H1 (cell line): Measurements from ENCODE around the gene DLX4. TPM values are rescaled to one million over a fixed set of nuclear protein-coding genes. Genes with fewer than 3 reads are reported as not detected.

Source experiments
- CTCF ChIA-PET: fragments of 300-600 bp; sonication (Branson Sonifier 250); formaldehyde crosslinking; loops from one replicate; lab custom pipeline; 2021; ENCODE audit not compliant: partially characterized antibody; lab: Charles Lee
- POLR2A ChIA-PET: fragments of 300-600 bp; sonication (Branson Sonifier 250); formaldehyde crosslinking; loops from one replicate; lab custom pipeline; 2021; ENCODE audit warnings: inconsistent platforms; ENCODE audit not compliant: partially characterized antibody; lab: Charles Lee
- DNase-seq, 2 experiments: peaks; one replicate each; pipeline versions ENCODE4 v3.0.0 to v3.0.0-alpha.2; 2010 to 2022; ENCODE audit warnings: low spot score in 2 of 2, low read depth in 1 of 2, mixed read lengths in 1 of 2
- FAIRE-seq: peaks from 2 replicates; lab custom pipeline; 2011; peaks lifted over from hg19 to GRCh38; lab: Jason Lieb, UNC
- H2AFZ ChIP-seq: 2 replicates; pipeline ENCODE4 v1.8.1; 2012; ENCODE audit warnings: low read length, inconsistent platforms
- H2AK5ac ChIP-seq: 2 replicates; pipeline ENCODE4 v1.6.1; 2013; ENCODE audit warnings: low read depth, low read length
- H2BK120ac ChIP-seq: replicated peaks from 2 replicates; pipeline ENCODE3; 2013; ENCODE audit warnings: low read depth, low read length, inconsistent platforms
- H2BK12ac ChIP-seq: 2 replicates; pipeline ENCODE4 v1.6.1; 2013; ENCODE audit warnings: low read depth, low read length
- H2BK15ac ChIP-seq: 2 replicates; pipeline ENCODE4 v1.6.1; 2013; ENCODE audit warnings: low read length
- H2BK20ac ChIP-seq: 2 replicates; pipeline ENCODE4 v1.6.1; 2013; ENCODE audit warnings: low read length
- H2BK5ac ChIP-seq: 2 replicates; pipeline ENCODE4 v1.6.1; 2013; ENCODE audit warnings: low read depth, low read length
- H3K14ac ChIP-seq: 2 replicates; pipeline ENCODE4 v1.6.1; 2013; ENCODE audit warnings: inconsistent platforms; ENCODE audit not compliant: insufficient read length
- H3K18ac ChIP-seq: 2 replicates; pipeline ENCODE4 v1.6.1; 2013; ENCODE audit warnings: low read length; ENCODE audit errors: extremely low read depth
- H3K23ac ChIP-seq: 2 replicates; pipeline ENCODE4 v1.6.1; 2013; ENCODE audit warnings: inconsistent platforms; ENCODE audit not compliant: insufficient read length
- H3K23me2 ChIP-seq: 2 replicates; pipeline ENCODE4 v1.6.1; 2013; ENCODE audit warnings: low read depth, low read length
- H3K27ac ChIP-seq: 2 replicates; pipeline ENCODE4 v1.6.1; 2011; ENCODE audit warnings: low read depth, low read length, inconsistent platforms
- H3K27me3 ChIP-seq, 4 experiments: replicated peaks in 1 of 4; 1 replicate in 1 of 4; 2 replicates in 3 of 4; pipeline versions ENCODE4 v1.6.1 to v1.8.1; 2011 to 2013; ENCODE audit warnings: low read length in 3 of 4, mild to moderate bottlenecking in 3 of 4, inconsistent platforms in 2 of 4, mixed read lengths in 2 of 4, moderate library complexity in 1 of 4; ENCODE audit not compliant: control insufficient read depth in 3 of 4, insufficient read depth in 3 of 4; ENCODE audit errors: extremely low read depth in 1 of 4
- H3K36me3 ChIP-seq, 4 experiments: 2 replicates each; pipeline versions ENCODE4 v1.6.1 to v1.8.1; 2011 to 2013; ENCODE audit warnings: mild to moderate bottlenecking in 4 of 4, low read length in 3 of 4, moderate library complexity in 2 of 4, control low read depth in 1 of 4, inconsistent platforms in 1 of 4; ENCODE audit not compliant: insufficient read depth in 4 of 4, control insufficient read depth in 2 of 4
- H3K4ac ChIP-seq: replicated peaks from 2 replicates; pipeline ENCODE3; 2013; ENCODE audit warnings: low read length, low read depth, mixed read lengths, inconsistent platforms; ENCODE audit not compliant: insufficient read length
- H3K4me1 ChIP-seq, 4 experiments: replicated peaks in 1 of 4; 1 replicate in 1 of 4; 2 replicates in 3 of 4; pipeline versions ENCODE4 v1.6.1 to v1.8.1; 2011 to 2013; ENCODE audit warnings: low read length in 3 of 4, inconsistent platforms in 2 of 4, mixed read lengths in 1 of 4; ENCODE audit not compliant: insufficient read depth in 4 of 4, control insufficient read depth in 3 of 4
- H3K4me2 ChIP-seq, 2 experiments: 2 replicates each; pipeline versions ENCODE4 v1.6.1 to v1.8.1; 2011 to 2013; ENCODE audit warnings: low read depth in 2 of 2, low read length in 2 of 2, control low read depth in 1 of 2, inconsistent platforms in 1 of 2, mild to moderate bottlenecking in 1 of 2; ENCODE audit not compliant: insufficient read depth in 1 of 2
- H3K4me3 ChIP-seq, 4 experiments: fragments of 200-600, 300-600 bp in 1 of 4; sonication (generic), shearing (Covaris generic), sonication (Bioruptor Twin) in 1 of 4; 2 replicates each; pipeline versions ENCODE4 v1.5.1 to v1.8.1; 2011 to 2016; ENCODE audit warnings: low read length in 4 of 4, low read depth in 3 of 4, control low read depth in 2 of 4, inconsistent platforms in 2 of 4, mild to moderate bottlenecking in 2 of 4, mixed read lengths in 1 of 4, moderate library complexity in 1 of 4; ENCODE audit not compliant: insufficient read depth in 2 of 4; ENCODE audit errors: extremely low read depth in 1 of 4
- H3K56ac ChIP-seq: replicated peaks from 2 replicates; pipeline ENCODE3; 2013; ENCODE audit warnings: low read depth, mild to moderate bottlenecking, mixed read lengths, low read length, inconsistent platforms; ENCODE audit not compliant: insufficient read length
- H3K79me1 ChIP-seq: 2 replicates; pipeline ENCODE4 v1.6.1; 2013; ENCODE audit warnings: low read depth, low read length, control low read depth
- H3K79me2 ChIP-seq, 2 experiments: 2 replicates each; pipeline versions ENCODE4 v1.6.1 to v1.8.1; 2012 to 2013; ENCODE audit warnings: low read length in 2 of 2, mild to moderate bottlenecking in 2 of 2, inconsistent platforms in 1 of 2; ENCODE audit not compliant: insufficient read depth in 2 of 2, control insufficient read depth in 1 of 2
- H3K9ac ChIP-seq, 4 experiments: replicated peaks in 1 of 4; 1 replicate in 1 of 4; 2 replicates in 3 of 4; pipeline versions ENCODE4 v1.6.1 to v1.8.1; 2011 to 2013; ENCODE audit warnings: low read depth in 3 of 4, low read length in 3 of 4, control low read depth in 2 of 4, mild to moderate bottlenecking in 2 of 4, moderate library complexity in 2 of 4, inconsistent platforms in 1 of 4; ENCODE audit errors: extremely low read depth in 1 of 4
- H3K9me3 ChIP-seq, 2 experiments: 2 replicates each; pipeline versions ENCODE4 v1.6.1 to v1.8.1; 2012 to 2013; ENCODE audit warnings: mild to moderate bottlenecking in 2 of 2, moderate library complexity in 2 of 2, control low read depth in 1 of 2, inconsistent platforms in 1 of 2, low read depth in 1 of 2, low read length in 1 of 2, mixed read lengths in 1 of 2; ENCODE audit not compliant: insufficient read depth in 2 of 2
- H4K20me1 ChIP-seq, 2 experiments: replicated peaks in 1 of 2; 2 replicates each; pipeline versions ENCODE3 to v1.8.1; 2011 to 2013; ENCODE audit warnings: inconsistent platforms in 2 of 2, low read length in 2 of 2, mild to moderate bottlenecking in 1 of 2; ENCODE audit not compliant: insufficient read depth in 2 of 2, control insufficient read depth in 1 of 2
- H4K5ac ChIP-seq: 2 replicates; pipeline ENCODE4 v1.6.1; 2013; ENCODE audit warnings: low read length, low read depth, mixed read lengths, inconsistent platforms; ENCODE audit not compliant: insufficient read length
- H4K8ac ChIP-seq: 2 replicates; pipeline ENCODE4 v1.8.0; 2013; ENCODE audit warnings: mild to moderate bottlenecking, moderate library complexity, low read length, inconsistent platforms; ENCODE audit not compliant: insufficient read depth; ENCODE audit errors: extremely low read depth
- H4K91ac ChIP-seq: replicated peaks from 2 replicates; pipeline ENCODE3; 2013; ENCODE audit warnings: low read length, mixed read lengths, inconsistent platforms; ENCODE audit not compliant: insufficient read length
- WGBS, 2 experiments: shearing (Covaris generic) in 1 of 2; methylation state at CpG; one replicate each; pipeline versions ENCODE4 v1.1.6 to v1.1.7; 2013 to 2015; ENCODE audit warnings: low lambda C conversion rate in 2 of 2, mixed read lengths in 2 of 2, inconsistent platforms in 1 of 2, low coverage in 1 of 2, missing lambda C conversion rate in 1 of 2; ENCODE audit not compliant: insufficient replicate concordance in 2 of 2, insufficient coverage in 1 of 2, insufficient read length in 1 of 2; ENCODE audit errors: extremely low coverage in 1 of 2, missing lambda C conversion rate in 1 of 2; 5-methylcytosine and 5-hydroxymethylcytosine counted together
- polyA plus RNA-seq, 7 experiments: library from polyadenylated mRNA; depleted of rRNA in 3 of 7; stranded (reverse) in 5 of 7; unstranded in 2 of 7; fragments of >200 nt in 5 of 7; fragments of 200-250 nt in 2 of 7; gene quantifications; 1 replicate in 5 of 7; 2 replicates in 1 of 7; 4 replicates in 1 of 7; pipeline versions ENCODE4 v1.2.1 to v1.2.3, GENCODE V29; 2011 to 2013; ENCODE audit warnings: missing spikeins in 2 of 7, mixed read lengths in 2 of 7
- total RNA-seq: library from RNA; stranded (reverse); fragmentation: NEBNext Ultra II Directional; extraction: Animal tissue kit (Norgen Biotek cat#: 25700); gene quantifications from 2 replicates; pipeline ENCODE4 v1.2.1, GENCODE V29; 2021
- TF ChIP-seq, protein P1 (sequence below): IDR thresholded peaks from 2 replicates; pipeline ENCODE4 v1.6.1; 2012; ENCODE audit warnings: inconsistent platforms

Gene DLX4
- total and polyA plus RNA-seq, 2 of the 8 experiments (the other 6 are each of a cell fraction or from before 2014, with no cell fraction given), result 0.67 to 0.80 TPM

DNA sequence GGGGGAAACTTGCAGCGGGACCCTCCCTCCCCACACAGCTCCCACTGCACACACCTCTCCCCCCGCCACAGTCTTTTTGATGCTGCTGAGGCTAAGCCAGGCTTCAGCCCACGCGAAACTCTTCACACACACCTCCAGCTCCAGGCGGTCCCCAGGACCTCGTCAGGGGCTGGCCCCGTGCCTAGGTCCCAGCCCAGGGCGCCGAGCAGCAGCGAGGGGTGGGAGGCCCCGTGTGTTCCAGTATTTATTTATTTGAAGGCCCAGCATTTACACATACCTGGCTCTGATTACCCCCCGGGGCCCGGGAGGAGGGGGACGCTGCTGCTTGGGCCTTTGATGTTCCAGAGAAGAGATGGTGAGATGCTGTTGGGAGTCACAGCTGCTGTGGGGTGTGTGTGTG is 44.9 kb upstream of the DLX4 start:
- DNase-seq (no peak), FAIRE-seq (no peak)
- Histone ChIP-seq H4K91ac (no peak overlapping the region), H2BK20ac (no peak overlapping the region), H2BK15ac (no peak overlapping the region), H4K20me1 (peaks cover 0 to 2% of the 10 kb centered on the region in 2 experiments), H3K4ac (no peak overlapping the region), H3K4me2 (no peak overlapping the region), H3K23ac (no peak overlapping the region), H4K8ac (no peak overlapping the region), H2BK12ac (no peak overlapping the region), H3K27ac (no peak overlapping the region), H4K5ac (no peak overlapping the region), H2BK5ac (no peak overlapping the region), H3K9ac (no peak overlapping the region), H3K4me1 (no peaks in the 10 kb centered on the region), H3K56ac (no peak overlapping the region), H3K79me1 (no peaks in the 10 kb centered on the region), H3K36me3 (no peaks in the 10 kb centered on the region), H3K23me2 (no peaks in the 10 kb centered on the region; the same call in 1 of the 2 replicates), H3K14ac (no peak overlapping the region), H3K4me3 (no peak overlapping the region), H3K18ac (no peak overlapping the region), H2AK5ac (no peak overlapping the region), H2AFZ (no peak overlapping the region), H2BK120ac (no peak overlapping the region), H3K9me3 (no peaks in the 10 kb centered on the region), H3K79me2 (no peaks in the 10 kb centered on the region), H3K27me3 (no peaks in the 10 kb centered on the region)
- whole genome bisulfite sequencing, 2 experiments, result 83% methylated on average over 14 of the region's 14 CpGs; no CpG with 5 or more reads in 1 of the 2 experiments
- TF ChIP-seq, protein P1, sequence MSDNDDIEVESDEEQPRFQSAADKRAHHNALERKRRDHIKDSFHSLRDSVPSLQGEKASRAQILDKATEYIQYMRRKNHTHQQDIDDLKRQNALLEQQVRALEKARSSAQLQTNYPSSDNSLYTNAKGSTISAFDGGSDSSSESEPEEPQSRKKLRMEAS, result no peak
- ChIA-PET POLR2A (interaction anchor here (0.6 to 0.7 kb wide), 2 partner anchors 10 to 70 kb away, joined by 3 read pairs; no protein-coding TSS in a partner anchor), CTCF (interaction anchor here (0.6 to 2.4 kb wide), 10 partner anchors 10 to 73 kb away, joined by 3 to 12 read pairs (median 4); no protein-coding TSS in a partner anchor)
